Stimulated activated CD8-positive, alpha-beta memory T cell treated with anti-CD3 and anti-CD28 coated beads, Interleukin-15, amount 100 ng/mL, for 1 hour (primary cell): Measurements from ENCODE around the gene XPA.
"Not testable (repeated sequence)": the region's sequence is repeated elsewhere in the genome, so short reads cannot be mapped to it uniquely, and the experiment has no call there.

Experiments
- DNase-seq: peaks from one replicate; pipeline ENCODE4 v3.0.0-alpha.2; 2020; ENCODE audit warnings: low read depth

XPA gene

DNA sequence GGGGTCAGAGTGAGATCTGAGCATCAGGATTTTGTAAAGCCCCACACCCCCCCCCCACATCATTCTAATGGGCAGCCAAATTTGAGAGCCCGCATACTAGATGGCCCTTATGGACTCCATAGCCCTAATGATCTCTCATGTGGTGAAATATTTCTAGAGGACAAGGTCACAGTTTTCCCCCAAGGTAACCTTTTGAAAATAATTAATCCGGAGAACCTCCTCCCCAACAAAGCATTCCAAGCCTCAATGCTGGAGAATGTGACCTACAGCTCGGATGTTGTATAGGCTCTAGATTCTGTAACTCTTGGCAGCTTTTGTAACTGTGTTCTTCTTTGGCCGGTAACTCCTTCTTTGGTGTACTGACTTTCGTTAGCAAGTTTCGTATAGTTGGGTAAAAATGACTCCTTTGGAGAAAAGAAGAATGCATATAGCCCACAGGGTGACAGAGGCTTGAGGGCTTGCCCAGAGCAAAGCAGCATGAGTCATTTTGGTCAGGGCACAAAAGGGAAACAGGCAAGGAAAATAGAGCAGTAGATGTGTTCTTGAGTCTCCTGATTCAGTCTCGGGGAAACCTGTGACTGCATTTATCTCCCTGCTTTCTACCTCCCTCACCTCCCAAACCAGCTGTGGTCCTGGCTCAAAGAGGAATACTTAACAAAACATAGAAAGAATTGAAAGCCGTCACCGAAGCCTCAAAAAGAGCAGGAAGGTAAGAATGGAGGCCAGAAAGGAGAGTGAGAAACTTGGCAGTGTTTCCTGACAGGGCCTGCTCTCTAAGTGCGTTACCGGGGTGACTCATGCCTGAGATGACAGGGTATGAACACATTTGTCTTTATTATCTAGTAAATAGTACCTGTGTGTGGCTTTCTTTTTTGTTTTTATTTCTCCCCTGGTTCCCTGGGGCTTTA, 6.6 kb upstream of the XPA start:
- no peak for DNase-seq

DNA sequence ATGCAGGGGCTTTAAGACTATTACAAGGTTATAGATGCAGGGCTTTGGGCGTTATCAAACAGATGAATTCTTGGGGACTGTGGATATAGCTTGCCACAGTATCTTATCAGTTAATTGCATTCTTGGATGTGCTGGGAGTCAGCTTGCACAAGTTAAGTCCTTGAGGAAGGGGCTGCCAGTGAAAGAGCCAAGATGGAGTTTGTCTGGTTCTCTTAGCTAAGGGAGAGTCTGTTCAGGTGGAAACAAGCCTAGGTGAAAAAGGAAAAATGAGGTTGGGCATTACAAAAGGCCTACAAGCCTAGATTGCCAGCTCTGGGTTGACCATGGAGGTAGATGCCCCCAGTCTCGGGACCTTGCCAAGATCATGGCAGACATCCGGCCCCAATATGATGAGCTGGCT, 2.7 kb upstream of the XPA start:
- DNase-seq = not testable (repeated sequence)

DNA sequence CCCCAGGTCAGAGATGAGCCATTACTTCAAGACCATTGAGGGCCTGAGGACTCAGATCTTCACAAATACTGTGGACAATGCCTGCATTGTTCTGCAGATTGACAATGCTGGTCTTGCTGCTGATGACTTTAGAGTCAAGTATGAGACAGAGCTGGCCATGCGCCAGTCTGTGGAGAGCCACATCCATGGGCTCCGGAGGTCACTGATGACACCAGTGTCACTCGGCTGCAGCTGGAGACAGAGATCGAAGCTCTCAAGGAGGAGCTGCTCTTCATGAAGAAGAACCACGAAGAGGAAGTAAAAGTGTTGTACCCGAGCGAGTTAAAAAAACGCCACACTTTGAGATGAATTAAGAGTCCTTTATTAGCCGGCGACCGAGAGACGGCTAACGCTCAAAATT, 2.1 kb upstream of the XPA start:
- not testable (repeated sequence) for DNase-seq

DNA sequence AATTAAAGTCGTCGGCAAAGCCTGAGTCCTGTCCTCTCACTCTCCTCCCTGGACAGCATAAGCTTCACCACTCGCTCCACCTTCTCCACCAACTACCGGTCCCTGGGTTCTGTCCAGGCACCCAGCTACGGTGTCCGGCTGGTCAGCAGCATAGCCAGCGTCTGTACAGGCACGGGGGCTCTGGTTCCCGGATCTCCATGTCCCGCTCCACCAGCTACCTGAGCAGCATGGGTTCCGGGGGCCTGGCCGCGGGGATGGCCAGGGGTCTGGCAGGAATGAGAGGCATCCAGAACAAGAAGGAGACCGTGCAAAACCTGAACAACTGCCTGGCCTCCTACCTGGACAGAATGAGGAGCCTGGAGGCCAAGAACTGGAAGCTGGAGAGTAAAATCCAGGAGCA, 1.7 kb upstream of the XPA start:
- no peak for DNase-seq

DNA sequence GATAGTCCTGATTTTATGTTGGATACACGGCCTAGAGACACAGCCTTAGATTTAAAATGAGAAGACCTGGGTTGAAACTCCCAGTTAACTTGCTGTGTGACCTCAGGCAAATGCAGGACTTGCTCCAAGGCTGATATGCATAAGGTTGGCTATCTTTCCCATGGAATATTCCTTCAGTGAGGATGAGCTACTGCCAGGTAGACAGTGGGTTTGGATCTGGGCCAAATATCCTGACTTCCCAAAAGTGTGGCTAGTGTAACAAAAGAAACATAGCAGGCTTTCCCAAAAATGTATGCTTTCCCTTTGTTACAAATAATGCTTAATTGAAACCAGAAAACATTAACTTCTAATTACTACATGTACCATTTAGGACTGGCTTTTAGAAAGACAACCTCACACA, 697 bp upstream of the XPA start:
- DNase-seq = no peak

DNA sequence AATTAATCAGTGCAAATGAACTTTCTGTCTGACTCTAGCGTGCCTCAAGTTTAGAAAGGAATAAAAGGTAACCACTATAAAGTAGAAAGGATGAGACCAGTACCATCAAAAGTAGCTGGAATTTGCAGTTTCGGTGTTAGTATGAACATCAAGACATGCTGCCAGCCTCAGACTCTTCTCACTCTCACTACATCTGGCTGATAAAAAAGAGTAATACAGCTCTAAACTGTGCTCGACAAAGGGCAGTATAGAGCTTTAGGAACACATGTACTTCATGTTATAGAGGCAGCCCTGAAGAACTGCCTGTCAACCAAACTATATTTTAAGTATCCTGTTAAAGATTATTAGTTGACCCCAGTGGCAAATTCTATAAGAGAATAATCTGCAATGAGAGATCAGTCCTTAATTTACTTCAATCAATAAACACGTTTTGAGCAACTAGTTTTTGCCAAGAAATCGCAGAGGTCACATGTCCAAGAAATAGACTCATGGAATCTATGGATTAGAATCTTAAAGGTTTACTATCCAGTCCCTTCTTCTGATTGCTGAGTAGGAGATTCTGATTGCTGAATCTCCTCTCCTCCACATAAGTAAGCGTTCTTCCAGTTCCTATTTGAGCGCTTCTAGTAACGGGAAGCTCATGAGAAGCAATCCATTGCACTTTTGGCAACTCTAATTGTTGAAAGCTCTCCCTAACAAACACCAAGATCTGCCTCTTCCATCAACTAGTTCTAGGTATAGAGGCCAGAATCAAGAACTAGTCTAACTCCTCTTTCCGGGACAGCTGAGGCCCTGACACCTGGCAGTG, 941 bp downstream of the XPA start:
- no peak for DNase-seq

DNA sequence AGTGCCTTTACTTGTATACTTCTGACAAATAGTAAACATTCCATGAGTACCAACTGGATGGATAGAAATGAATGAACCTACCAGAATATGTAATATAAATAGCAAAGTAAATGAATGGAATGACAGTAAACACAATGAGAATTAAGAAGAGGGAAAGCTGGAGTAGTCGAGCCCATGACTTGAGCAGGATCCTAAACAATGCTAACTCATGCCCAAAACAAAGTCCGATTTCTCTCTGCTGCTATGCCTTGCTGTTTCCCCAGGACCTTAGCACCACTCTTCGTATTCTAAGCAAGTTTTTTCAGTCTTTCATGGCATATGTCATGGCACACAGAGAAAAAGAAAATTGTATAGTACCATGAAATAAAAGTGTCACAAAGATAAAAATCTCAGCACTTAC, 1.8 kb downstream of the XPA start:
- no peak for DNase-seq

DNA sequence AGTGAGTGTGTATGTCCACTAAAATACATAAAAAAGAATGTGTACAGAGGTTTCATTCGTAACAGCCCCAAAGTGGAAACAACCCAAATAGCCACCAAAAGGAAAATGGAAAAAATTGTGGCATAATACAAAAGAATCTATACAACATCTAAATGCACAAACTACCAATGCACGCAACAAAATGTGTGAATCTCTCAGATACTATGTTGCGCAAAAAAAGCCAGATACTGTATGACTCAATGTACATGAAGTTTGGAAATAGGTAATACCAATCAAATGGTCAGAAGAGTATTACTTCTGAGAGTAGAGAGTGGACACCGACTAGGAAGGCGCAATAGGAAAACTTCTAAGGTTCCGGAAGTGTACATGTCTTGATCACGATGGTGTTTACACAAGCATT, 2.4 kb downstream of the XPA start:
- DNase-seq = no peak

DNA sequence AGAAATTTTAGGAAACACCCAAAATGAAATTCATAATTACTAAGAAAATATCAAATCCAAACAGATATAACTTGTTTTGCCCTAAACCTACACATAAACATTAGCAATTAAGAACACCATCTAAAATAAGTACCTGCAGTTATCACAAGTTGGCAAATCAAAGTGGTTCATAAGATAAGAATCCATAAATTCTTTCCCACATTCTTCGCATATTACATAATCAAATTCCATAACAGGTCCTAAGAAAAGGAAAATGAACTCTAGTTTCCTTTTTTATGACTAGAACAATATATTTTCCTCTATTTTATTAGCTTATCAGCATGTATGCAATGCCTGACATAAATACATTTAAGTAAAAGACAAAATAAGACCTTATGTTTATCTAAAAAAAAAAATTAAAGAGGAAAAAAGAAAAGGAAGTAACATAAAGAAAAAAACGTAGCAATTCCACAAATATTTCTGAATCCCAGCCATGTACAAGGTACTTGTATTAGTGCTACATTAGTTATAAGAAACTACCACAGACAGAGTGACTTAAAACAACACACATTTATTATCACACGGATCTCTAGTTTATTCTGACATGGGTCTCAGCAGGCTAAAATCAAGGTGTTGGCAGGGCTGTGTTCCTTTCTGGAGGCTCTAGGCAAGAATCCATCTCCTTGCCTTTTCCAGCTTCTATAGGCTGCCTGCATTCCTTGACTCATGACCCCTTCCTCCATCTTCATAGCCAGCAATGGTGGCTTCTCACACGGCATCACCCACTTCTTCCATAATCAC, 7.5 kb downstream of the XPA start:
- DNase-seq = no peak

DNA sequence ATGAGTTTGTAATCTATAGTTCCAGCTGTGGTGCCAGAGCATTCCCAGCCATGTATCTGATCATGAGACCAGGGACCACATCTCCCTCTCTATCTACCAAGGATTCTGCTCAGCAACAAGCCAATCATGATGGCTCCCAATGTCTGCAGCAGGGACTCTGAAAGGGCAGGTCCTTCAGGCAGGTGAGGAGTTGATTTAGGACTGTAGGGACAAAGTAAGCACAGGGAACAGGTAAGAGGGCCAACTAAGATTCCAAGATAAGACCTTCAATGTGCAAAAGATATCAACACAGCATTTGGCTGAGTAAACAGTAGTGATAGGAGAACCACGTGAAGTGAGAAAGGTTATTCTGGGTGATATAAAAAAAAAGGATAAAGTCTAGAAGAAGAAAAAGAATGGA, 8.5 kb downstream of the XPA start:
- DNase-seq = no peak

DNA sequence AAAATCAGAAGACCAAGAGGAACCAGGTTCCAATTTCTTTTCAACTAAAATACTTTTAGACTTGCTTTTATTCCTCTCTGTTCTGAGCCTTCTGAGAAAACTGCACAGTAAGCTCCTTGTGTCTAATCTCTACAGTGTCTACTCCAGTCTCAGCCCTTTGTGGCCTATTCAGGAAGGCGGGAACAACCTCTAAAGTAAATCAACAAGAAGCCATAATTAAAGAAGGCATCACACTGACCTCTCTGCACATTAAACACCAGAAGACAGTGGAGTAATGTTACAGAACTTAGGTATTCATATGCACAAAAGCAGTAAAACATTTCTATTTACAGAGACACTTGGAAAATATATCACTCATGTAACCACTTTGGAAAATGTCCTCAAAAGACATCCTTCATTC, 14.9 kb downstream of the XPA start:
- DNase-seq = no peak

DNA sequence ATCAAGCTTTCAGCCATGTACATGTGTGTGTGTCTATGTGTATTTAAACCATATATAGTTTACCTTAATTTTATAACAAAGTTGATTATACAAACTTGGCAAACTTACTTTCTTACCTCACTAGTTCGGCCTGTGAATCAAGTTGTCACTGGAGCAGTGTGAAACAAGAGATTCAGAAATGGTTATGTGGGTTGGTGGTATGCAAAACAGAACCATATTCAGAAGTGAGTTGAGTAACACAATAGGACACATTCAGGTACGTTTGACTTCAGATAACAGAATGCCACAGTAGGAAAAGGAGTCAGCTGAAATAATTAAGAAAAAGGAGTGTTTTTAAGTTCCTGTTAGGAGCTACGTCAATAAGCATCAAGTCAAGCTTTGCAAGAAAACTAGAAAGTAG, 21.5 kb downstream of the XPA start:
- DNase-seq = no peak

DNA sequence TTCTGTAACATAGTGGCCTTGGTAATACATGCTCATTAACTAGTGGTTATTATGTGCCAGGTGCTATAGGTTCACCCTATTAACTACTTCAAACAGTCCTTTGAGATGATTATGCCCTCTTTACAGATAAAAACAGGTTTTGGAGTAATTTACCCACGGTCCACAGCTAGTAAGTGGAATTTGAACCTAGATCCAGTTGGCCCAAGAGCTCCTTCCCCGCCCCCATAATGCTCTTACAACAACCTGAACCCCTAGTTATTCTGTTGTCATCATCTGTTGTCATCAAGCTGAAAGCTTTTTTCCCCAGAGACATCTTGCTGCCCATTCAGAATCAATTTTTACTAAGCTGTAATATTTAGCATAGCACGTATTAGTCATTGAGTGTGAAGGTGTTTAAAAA, 23.2 kb downstream of the XPA start:
- no peak for DNase-seq

DNA sequence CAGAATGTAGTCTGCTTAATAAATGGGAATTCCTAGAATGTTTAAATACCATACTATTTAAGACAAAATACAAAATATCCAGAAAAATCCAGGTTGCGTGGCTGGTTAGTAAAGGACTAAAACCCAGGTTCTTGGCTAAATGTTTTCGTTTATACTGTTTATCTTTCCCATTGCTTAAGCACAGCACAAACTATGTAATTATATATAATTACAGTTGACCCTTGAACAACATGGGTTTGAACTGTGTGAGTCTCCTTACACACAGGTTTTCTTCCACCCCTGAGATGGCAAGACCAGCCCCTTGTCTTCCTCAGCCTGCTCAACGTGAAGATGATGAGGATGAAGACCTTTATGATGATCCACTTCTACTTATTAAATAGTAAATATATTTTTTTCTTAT, 24.7 kb downstream of the XPA start:
- DNase-seq = no peak

DNA sequence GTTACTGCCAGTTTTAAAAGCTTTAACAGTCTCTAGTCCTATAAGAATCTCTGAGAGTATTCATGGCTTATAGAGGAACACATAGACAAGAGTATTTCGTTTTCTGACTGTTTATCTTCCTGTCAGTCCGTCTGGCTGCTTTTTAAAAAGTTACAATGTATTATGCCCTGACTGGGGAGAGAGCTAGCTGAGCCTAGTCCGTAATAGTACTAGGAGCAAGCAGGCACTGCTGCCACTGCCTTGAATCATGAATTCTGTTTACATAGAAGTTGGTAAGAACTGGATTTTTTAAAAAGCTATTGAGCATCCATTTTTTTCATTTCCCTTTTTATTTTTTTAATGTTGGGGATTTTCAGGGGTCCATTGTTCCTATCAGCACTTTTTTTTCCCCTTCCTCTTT, 26.6 kb downstream of the XPA start:
- no peak for DNase-seq

DNA sequence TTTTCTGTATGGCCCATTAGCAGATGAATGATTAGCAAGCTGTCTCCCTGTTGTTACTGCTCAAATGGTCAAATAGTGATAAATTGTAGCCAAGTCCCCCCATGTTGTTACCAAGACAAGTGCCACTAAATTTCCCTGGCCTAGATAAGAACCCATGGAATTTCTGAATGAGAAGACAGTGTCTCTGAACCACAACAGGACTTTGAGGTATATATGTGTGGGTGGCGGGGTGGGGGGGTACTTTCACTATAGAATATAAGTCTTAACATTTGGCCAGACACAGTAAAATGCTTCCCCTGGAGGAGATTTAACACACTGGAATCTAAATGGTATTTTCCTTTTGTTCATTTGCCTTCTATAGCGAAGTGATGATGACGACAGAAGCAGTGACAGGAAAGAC, 28.7 kb downstream of the XPA start:
- DNase-seq = no peak

DNA sequence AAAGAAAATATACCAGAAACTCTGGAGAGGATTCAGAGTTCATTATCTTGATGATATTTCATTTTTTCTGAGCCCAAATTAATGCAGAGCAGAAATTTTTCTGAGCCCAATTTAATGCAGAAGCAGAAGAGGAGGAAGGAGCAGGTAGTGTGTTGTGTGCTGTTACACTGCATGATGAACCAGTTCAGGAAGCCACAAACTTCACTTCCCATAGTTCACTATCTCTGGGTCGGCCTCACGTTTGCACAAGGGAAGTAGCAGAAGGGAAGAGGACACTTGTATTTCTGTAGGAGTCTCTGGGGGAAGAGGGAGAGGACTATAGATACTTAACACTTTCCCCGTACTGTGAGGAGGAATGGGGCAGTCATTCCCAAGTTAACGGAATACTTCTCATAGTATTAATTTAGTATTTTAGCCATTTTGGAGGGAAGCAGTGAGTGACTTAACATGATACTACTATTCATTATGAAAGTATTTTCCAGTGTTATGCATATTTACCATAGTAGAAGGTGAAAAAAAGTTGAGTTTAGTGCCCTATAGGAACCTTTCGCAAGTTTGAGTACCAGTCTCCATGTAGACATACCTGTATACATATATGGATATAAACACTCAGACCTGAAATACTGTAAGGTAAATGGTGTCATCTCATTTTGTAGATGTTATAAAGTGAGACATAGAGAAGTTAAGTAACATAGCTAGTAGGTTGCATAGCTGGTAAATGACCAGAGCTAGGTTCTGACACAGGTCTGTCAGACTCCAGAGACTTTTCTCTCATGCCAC, 30.0 kb downstream of the XPA start:
- DNase-seq = no peak

DNA sequence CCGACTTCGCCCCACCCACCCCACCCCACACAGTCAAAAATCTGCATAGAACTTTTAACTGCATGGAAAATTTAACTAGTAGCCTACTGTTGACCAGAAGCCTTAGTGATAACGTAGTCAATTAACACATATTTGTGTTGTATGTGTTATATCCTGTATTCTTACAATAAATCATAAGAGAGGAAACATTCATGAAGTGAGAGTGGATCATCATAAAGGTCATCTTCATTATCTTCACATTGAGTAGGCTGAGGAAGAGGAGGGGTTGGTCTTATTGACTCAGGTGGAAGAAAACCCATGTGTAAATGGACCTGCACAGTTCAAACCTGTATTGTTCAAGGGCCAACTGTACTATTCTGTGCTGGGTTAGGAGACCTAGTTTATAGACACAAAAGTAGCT, 31.4 kb downstream of the XPA start:
- no peak for DNase-seq

DNA sequence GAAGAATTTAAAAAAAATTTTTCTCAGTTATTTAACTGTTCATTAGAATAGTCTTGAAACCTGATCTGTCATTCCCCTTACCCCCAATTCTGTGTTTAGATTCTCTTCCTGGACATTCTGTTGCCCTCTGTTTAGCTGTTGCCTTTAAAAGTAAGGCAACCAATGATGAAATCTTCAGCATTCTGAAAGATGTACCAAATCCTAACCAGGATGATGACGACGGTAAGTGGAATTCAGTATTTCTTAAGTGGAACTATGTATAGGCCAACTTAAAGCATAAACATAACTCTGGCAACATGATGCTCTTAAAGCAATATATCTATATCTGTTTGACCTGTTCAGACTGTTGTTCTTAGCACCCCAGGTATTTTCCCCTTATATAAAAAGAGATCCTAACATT, 36.3 kb downstream of the XPA start:
- DNase-seq = no peak

DNA sequence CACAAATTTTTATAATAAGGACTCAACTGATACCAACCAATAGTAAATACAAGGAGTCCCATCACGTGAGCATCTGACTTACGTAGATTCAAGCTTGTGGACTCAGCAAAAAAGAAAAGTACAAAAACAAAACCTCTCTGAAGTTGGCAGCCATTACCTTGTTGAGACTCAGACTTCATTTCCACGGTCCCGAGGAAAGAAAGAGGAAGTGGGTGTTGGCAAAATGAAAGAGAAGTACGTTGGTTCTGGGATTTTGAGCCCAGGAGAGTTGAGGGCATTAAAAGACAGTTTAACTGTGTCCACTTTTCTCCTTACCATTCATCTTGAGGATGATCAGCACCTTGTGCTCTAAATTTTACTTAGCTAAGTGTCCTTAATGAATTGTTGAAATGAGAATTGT, 36.8 kb downstream of the XPA start:
- no peak for DNase-seq

DNA sequence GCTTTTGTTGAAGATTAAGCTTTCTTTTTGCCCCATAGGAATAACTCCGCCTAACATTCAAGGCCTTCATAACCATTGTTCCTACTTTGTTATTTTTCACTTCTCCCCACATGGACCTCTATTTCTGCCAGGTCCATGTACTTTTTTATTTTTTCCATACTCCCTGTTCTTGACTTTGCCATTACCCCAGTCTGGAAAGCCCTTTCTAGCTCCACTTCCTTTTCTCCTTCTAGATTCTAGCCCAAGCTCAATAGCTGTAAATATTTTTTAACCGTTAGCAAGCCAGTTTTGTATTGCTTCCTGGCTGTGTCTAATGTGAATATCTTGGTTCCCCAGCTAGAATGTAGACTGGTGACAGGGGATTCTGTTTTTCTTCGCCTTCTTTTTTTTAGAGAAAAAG, 37.4 kb downstream of the XPA start:
- DNase-seq = no peak

DNA sequence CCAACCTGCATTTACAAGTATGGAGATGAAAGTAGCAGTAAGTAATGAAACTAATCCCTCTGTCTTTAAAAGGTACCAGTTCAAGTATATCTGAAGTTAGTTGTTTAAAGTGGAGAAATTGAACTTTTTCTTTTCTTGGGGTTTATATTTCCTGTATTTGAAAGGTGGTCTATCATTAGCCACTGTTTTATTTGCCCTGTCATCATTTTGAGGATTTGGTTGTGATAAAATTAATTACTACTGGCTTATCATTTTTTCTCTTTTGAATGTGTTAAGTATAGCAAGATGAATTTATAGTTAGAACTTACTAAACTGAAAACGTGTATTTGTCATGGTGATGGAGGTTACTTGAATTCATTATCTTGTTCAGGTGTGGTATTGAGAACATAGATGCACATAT, 38.4 kb downstream of the XPA start:
- no peak for DNase-seq
